ENCODE results near the gene TELO2.

The TELO2 gene

DNA sequence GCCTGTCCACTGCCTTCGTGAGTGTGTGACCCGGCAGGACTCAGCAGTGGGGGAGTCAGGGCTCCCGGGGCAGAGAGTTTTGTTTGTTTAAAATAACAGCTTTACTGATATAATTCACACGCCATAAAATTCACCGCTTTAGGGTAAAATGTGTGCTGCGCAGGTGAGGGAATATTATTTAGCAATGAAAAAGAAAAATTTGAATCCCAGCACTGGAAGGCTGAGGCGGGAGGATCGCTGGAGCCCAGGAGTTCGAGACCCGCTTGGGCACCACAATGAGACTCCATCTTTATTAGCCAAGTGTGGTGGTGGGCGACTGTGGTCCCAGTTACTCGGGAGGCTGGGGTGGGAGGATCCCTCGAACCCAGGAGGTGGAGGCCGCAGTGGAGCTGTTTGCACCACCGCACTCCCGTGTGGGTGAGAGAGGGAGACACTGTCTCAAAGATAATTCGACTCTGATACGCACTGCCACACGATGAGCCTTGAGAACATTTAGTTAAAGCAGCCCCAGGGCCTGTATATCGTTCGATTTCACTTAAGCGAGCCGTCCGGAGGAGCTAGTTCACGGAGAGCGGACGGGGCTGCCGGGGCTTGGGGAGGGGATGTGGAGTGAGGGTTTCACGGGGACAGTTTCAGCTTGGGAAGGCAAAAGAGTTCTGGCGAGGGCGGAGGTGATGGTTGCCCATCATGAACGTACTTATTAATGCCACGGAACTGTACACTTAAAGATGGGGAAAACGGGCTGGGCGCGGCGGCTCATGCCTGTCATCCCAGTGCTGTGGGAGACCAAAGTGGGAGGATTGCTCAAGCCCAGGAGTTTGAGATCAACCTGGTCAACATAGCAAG lies 10.2 kb downstream of the TELO2 start:
- no peak for DNase-seq (ENCODE audit: low read depth)
- TF ChIP-seq, protein P1, sequence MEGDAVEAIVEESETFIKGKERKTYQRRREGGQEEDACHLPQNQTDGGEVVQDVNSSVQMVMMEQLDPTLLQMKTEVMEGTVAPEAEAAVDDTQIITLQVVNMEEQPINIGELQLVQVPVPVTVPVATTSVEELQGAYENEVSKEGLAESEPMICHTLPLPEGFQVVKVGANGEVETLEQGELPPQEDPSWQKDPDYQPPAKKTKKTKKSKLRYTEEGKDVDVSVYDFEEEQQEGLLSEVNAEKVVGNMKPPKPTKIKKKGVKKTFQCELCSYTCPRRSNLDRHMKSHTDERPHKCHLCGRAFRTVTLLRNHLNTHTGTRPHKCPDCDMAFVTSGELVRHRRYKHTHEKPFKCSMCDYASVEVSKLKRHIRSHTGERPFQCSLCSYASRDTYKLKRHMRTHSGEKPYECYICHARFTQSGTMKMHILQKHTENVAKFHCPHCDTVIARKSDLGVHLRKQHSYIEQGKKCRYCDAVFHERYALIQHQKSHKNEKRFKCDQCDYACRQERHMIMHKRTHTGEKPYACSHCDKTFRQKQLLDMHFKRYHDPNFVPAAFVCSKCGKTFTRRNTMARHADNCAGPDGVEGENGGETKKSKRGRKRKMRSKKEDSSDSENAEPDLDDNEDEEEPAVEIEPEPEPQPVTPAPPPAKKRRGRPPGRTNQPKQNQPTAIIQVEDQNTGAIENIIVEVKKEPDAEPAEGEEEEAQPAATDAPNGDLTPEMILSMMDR (conservative IDR thresholded peaks at IDR 0.05; ENCODE audit: low read depth, low read length): no peak

DNA sequence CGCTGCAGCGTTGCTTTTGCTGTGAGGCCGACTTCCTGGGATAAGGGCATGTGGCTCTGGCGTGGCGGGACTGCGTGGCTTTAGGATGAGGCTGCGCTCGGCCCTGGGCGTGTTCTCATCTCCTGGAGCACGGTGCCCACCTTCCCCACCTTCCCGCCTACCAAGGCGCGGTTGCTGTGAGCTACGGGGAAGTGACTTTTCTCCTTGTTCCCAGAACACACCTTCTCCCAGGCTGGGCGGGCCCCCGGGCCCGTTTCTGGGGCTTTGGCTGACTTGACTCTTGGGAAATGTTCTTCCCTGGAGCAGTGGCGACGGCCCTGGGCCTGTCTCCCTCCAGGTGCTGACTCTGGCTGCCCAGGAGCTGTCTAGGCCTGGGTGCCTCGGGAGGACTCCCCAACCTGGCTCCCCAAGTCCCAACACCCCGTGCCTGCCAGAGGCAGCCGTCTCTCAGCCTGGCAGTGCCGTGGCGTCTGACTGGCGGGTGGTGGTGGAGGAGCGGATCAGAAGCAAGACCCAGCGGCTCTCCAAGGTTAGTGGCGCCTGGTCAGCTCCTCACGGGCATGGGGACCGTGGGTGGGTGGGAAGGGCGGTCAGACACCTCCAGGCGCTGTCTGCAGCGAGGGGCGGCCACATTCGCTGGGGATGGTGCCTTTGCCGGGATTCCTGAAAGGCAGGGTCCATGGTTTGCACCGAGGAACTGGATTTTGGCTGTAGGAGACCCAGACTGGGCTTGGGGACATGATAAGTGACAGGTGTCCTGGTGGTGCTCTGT lies 12.1 kb downstream of the TELO2 start:
- no peak overlapping the region for H3K4me3 ChIP-seq (ENCODE audit: low read depth, low read length)
- TF ChIP-seq, protein P1 (conservative IDR thresholded peaks at IDR 0.05; ENCODE audit: low read depth, low read length): no peak
- DNase-seq (ENCODE audit: low read depth): no peak

More for the DNA sequence above, 10.2 kb downstream of the TELO2 start:
- H3K4me3 ChIP-seq (ENCODE audit: low read depth, low read length): no peak overlapping the region

DNA sequence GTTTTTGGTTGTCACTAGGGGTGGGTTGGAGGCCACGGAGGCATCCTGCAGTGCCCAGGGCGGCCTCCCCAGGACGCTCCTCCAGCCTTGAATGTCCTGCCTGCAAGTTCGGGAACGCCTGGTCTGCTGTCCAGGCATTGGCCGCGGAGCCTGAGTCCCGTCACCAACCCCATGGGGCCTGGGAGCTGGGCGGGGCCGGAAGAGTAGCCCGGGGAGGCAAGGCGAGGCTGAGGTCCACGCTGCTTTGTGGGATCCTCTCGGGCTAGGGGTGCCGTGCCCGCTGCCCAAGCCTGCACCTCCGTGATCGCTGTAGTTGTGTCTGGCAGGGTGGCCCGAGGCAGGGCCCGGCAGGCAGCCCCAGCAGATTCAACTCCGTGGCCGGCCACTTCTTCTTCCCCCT lies 12.8 kb downstream of the TELO2 start:
- no peak overlapping the region for H3K4me3 ChIP-seq (ENCODE audit: low read depth, low read length)
- DNase-seq (ENCODE audit: low read depth): no peak
- TF ChIP-seq, protein P1 (conservative IDR thresholded peaks at IDR 0.05; ENCODE audit: low read depth, low read length): no peak

DNA sequence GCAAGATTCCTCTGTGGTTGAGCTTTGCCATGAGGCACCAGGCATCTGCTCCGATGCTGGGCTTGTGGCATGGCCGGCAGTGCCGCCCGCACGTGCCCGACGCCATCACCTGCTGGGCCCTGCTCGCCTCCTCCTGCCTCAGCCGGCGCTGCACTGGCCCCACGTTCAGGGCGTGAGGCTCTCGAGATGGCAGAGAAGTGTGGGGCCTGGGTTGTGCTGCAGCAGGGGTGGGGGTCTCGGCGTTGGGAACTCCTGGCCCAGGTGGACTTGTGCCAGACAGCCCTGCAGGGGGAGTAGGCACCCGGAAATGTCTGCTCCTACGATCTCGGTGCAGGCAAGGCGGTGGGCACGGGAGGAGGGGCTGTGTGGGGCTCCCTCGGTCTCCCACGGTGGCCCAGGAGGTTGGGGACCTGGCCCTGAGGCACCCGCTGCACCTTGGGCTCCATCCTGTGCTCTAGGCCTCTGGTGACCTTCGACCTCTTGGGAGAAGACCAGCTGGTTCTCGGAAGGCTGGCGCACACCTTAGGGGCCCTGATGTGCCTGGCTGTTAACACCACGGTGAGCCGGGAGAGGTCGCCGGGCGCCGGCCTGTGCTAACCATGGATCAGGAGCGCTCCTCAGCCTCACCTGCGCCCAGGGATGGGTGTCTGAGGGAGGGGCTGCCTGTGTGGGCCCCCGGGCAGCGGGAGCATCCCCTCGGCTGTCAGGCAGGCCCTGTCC lies 13.5 kb downstream of the TELO2 start:
- no peak overlapping the region for H3K4me3 ChIP-seq (ENCODE audit: low read depth, low read length)
- no peak for DNase-seq (ENCODE audit: low read depth)
- TF ChIP-seq, protein P1 (conservative IDR thresholded peaks at IDR 0.05; ENCODE audit: low read depth, low read length): no peak

DNA sequence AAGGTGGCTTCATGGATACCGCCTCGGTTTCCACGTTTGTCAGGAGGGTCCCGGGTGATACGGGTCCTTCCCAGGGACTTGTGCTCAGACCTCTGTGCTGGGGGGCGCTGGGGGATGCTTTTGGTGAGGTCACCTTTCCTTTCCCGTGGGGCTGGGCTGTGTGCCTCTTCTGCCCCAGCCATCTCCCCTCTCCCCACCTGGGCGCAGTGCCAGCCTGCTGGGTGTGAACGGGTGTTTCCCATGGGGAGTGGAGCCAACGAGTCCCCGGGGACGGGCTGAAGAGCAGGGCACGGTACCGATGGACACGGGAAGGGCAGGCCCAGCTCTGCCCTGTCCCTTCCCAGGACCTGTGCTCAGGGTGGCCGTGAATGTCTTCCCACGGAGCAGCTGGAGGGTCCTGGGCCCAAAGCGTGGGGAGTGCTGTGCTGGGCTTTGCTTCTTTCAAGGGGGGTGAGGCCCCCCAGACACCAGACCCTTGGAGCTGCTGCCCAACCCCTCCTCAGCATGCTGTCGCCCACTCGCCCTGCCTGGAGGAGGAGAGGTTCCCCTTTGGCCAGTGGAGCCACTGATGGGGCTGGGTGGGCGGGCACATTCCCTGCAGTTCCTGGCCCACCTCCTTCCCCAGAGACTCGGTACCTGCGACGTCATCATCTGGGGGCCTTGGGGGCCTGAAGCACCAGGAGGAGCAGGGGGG lies 15.5 kb downstream of the TELO2 start:
- no peak overlapping the region for H3K4me3 ChIP-seq (ENCODE audit: low read depth, low read length)
- TF ChIP-seq, protein P1 (conservative IDR thresholded peaks at IDR 0.05; ENCODE audit: low read depth, low read length): no peak
- no peak for DNase-seq (ENCODE audit: low read depth)

All from choroid plexus epithelial cell (primary cell).